ENCODE results near the gene KAT2A. TPM values are rescaled to one million over a fixed set of nuclear protein-coding genes. Genes with fewer than 3 reads are reported as not detected.

The KAT2A gene
- total RNA-seq, 1 experiment from 2014 or later: 42.1 TPM

- Histone ChIP-seq H3K4me1 (replicated peaks; ENCODE audit: insufficient read depth) (no peaks in the 10 kb centered on the region), H3K4me3 (no peak overlapping the region), H3K79me2 (ENCODE audit: low read depth) (no peaks in the 10 kb centered on the region), H3K9me2 (ENCODE audit: insufficient read depth) (no peaks in the 10 kb centered on the region), H3K9me3 (ENCODE audit: insufficient read depth, low read depth) (no peaks in the 10 kb centered on the region), H3K27me3 (ENCODE audit: insufficient read depth, low read depth) (peaks cover 15% of the 10 kb centered on the region), H3K36me3 (ENCODE audit: low read depth) (no peaks in the 10 kb centered on the region), H3F3A (ENCODE audit: insufficient read depth, low read depth) (no peaks in the 10 kb centered on the region), H3K27ac (no peak overlapping the region), H3K4me2 (no peak overlapping the region), H2AFZ (no peak overlapping the region), H4K20me1 (ENCODE audit: insufficient read depth) (no peaks in the 10 kb centered on the region)
- TF ChIP-seq EZH2 (IDR thresholded peaks at IDR 0.05; ENCODE audit: low read depth) (no peak), CTCF (conservative IDR thresholded peaks at IDR 0.05) (no peak)
- DNase-seq: no peak
- no TSS peak for BruUV-seq (replicated peaks)
- ChIA-PET POLR2A (ENCODE audit: unreplicated experiment) (no interaction called here), CTCF (no interaction called here)
- intact Hi-C loops (cut with micrococcal nuclease; ENCODE audit: unreplicated experiment): no loop called here
Observed at GRCh38 chr17:42075789-42076188, 45.4 kb downstream of the KAT2A start.

GRCh38 chr17:42072323-42073187 is 48.6 kb downstream of the KAT2A start:
- DNase-seq: peak in 1 of 2 experiments; percentile 28
- no peaks in the 10 kb centered on the region for H3K9me3 ChIP-seq (ENCODE audit: insufficient read depth, low read depth)
- no peak overlapping the region for H3K4me3 ChIP-seq
- BruUV-seq (replicated peaks): no TSS peak
- H3K9me2 ChIP-seq (ENCODE audit: insufficient read depth): no peaks in the 10 kb centered on the region
- H3K4me1 ChIP-seq (replicated peaks; ENCODE audit: insufficient read depth): no peaks in the 10 kb centered on the region
- no peaks in the 10 kb centered on the region for H3F3A ChIP-seq (ENCODE audit: insufficient read depth, low read depth)
- ChIA-PET CTCF (no interaction called here), POLR2A (ENCODE audit: unreplicated experiment) (no interaction called here)
- H3K79me2 ChIP-seq (ENCODE audit: low read depth): no peaks in the 10 kb centered on the region
- intact Hi-C loops (cut with micrococcal nuclease; ENCODE audit: unreplicated experiment): no loop called here
- H3K27ac ChIP-seq: no peak overlapping the region
- H4K20me1 ChIP-seq (ENCODE audit: insufficient read depth): no peaks in the 10 kb centered on the region
- H3K4me2 ChIP-seq: no peak overlapping the region
- no peak overlapping the region for H2AFZ ChIP-seq
- H3K36me3 ChIP-seq (ENCODE audit: low read depth): no peaks in the 10 kb centered on the region
- TF ChIP-seq EZH2 (IDR thresholded peaks at IDR 0.05; ENCODE audit: low read depth) (no peak), CTCF (conservative IDR thresholded peaks at IDR 0.05) (no peak)
- peaks cover 20% of the 10 kb centered on the region for H3K27me3 ChIP-seq (ENCODE audit: insufficient read depth, low read depth)

- BruUV-seq (replicated peaks): no TSS peak
- no peak overlapping the region for H3K4me2 ChIP-seq
- no peaks in the 10 kb centered on the region for H3K4me1 ChIP-seq (replicated peaks; ENCODE audit: insufficient read depth)
- ChIA-PET CTCF (no interaction called here), POLR2A (ENCODE audit: unreplicated experiment) (interaction anchor here (0.7 kb wide), 1 partner anchor 608 kb away, joined by 4 read pairs; no protein-coding TSS in a partner anchor)
- no peak overlapping the region for H2AFZ ChIP-seq
- no peak overlapping the region for H3K27ac ChIP-seq
- H4K20me1 ChIP-seq (ENCODE audit: insufficient read depth): no peaks in the 10 kb centered on the region
- intact Hi-C loops (cut with micrococcal nuclease; ENCODE audit: unreplicated experiment): no loop called here
- no peaks in the 10 kb centered on the region for H3K36me3 ChIP-seq (ENCODE audit: low read depth)
- no peaks in the 10 kb centered on the region for H3F3A ChIP-seq (ENCODE audit: insufficient read depth, low read depth)
- no peaks in the 10 kb centered on the region for H3K9me3 ChIP-seq (ENCODE audit: insufficient read depth, low read depth)
- no peak overlapping the region for H3K4me3 ChIP-seq
- TF ChIP-seq CTCF (conservative IDR thresholded peaks at IDR 0.05) (no peak), EZH2 (IDR thresholded peaks at IDR 0.05; ENCODE audit: low read depth) (no peak)
- no peaks in the 10 kb centered on the region for H3K79me2 ChIP-seq (ENCODE audit: low read depth)
- no peak for DNase-seq
- peaks cover 20% of the 10 kb centered on the region for H3K27me3 ChIP-seq (ENCODE audit: insufficient read depth, low read depth)
- no peaks in the 10 kb centered on the region for H3K9me2 ChIP-seq (ENCODE audit: insufficient read depth)
Observed at GRCh38 chr17:42071810-42072209, 49.4 kb downstream of the KAT2A start.
